HG03095 (cell line): Measurements from ENCODE around the gene PLOD2.

Source experiments
- ATAC-seq: cut with Tn5 transposase; IDR thresholded peaks from one replicate; pipeline ENCODE4 v1.9.1; 2021; ENCODE audit warnings: moderate library complexity; ENCODE audit not compliant: unreplicated experiment

PLOD2 gene

GRCh38 chr3:146052056-146052790 lies 108.8 kb downstream of the PLOD2 start:
- ATAC-seq, result no peak

DNA sequence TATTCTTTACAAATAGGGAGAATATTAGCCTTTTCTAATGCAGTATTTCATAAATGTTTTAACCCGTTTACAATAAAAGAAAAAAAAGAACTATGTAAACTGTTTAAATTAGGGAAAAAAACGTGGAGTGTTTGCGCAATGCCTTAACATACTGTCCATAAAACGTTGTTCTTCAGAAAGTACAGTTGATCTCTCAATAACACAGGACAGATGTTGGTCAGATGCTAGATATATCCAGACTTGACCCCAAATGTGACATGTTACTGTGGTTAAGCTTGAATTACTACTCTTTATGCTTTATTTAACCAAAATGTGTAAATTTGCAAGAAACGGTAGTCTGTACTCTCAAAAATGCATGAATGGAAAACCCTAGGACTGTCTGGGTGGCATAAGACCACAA lies 110.3 kb downstream of the PLOD2 start:
- ATAC-seq, result no peak

DNA sequence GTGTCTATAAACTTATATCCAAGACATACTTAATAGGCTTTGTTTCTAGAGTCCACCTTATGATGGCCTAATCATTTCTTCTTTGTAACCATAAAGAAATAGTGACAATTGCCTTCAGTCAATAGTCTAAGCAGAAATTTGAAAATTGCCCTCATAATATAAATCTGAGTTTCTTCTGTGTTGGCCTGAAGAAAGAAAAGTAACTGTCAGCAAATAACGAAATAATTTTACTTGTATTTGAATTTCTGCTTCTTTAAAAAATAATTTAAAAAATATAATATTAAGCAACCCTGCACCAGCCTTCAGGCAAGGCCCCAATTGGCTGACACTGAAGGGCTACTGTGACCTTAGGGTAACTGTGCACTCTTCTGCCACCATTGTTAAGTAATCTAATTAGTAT lies 113.5 kb downstream of the PLOD2 start:
- ATAC-seq, result no peak

- no peak for ATAC-seq
Measured at GRCh38 chr3:146044046-146044445, 116.9 kb downstream of the PLOD2 start.

DNA sequence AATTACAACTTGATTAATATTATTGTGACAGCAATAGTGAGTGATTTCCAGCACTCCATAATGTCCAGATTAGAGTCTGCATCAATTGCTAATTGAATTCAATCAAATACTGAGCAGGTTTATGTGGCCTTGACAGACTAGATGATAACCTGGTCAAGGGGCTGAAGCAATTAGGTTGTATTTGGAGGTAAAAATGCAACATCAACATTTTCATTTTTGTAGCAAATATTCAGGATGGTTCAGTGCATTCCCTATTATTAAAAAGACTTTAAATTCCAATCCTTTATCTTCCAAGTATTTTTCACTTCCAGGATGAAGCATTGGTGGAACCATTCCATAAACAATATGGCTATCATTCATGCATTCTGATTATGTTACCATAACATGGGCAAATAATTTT lies 120.4 kb downstream of the PLOD2 start:
- no peak for ATAC-seq

DNA sequence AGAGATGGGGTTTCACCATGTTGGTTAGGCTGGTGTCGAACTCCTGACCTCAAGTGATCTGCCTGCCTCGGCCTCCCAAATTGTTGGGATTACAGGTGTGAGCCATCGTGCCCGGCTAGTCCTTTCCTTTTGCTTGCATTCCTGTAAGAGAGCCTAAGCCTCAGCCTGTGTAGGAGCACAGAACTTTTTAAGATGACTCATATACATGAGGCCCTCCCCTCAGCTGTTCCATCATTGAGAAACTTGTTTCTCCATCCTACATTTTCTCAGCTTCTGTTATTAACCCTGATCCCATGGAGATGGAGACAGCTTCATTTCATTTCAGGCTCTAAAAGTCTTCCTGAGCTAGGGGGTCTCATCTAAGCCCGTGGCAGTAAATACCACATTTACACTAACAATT lies 123.3 kb downstream of the PLOD2 start:
- ATAC-seq, result no peak

- ATAC-seq, result no peak
Measured at GRCh38 chr3:146036281-146036680, 124.7 kb downstream of the PLOD2 start.

GRCh38 chr3:146035366-146035765 lies 125.6 kb downstream of the PLOD2 start:
- no peak for ATAC-seq

- no peak for ATAC-seq
Measured at GRCh38 chr3:146033950-146034349, 127.0 kb downstream of the PLOD2 start.

- ATAC-seq, result no peak
Measured at GRCh38 chr3:146026547-146026946, 134.4 kb downstream of the PLOD2 start.

- ATAC-seq, result no peak
Measured at GRCh38 chr3:146024260-146024659, 136.7 kb downstream of the PLOD2 start.

DNA sequence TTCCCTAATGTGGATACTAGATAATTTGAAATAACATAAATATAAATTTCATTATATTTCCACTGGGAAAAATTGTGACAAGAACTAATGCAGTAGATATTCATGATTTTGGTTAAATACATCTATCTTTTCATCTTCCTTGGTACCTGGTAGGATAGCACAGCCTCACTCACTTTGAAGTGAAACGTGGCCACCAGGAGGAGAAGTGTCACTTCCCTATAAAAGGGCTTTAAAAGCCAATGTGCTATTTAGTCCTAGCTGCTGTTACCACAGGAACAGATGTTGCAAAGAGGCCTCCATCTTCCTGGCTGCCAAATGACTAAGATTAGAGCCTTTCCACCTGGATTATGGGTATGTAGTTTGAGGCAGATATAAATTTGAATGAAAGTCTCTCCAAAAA lies 140.0 kb downstream of the PLOD2 start:
- ATAC-seq, result no peak

GRCh38 chr3:146019508-146019907 lies 141.5 kb downstream of the PLOD2 start:
- no peak for ATAC-seq
